K562 (cell line): ENCODE results near the gene ZBTB48. TPM values are rescaled to one million over a fixed set of nuclear protein-coding genes. Genes with fewer than 3 reads are reported as not detected.

ENCODE experiments used
- ATAC-seq: fragments of 200-7000 bp; cut with Tn5 transposase; 3 replicates; pipeline ENCODE4 v1.9.1; 2020; ENCODE audit warnings: moderate library complexity
- BruUV-seq: library from RNA; stranded (reverse); fragments of 400-500 nt; replicated peaks from 2 replicates; lab custom pipeline; 2021; lab: Mats Ljungman, UMichigan
- CTCF ChIA-PET: fragments of 300-600 bp; formaldehyde crosslinking; extraction: SDS; loops from one replicate; lab custom pipeline; 2021; ENCODE audit warnings: low intra/inter-chr PET ratio; lab: Yijun Ruan, JAX
- POLR2A ChIA-PET: fragments of 300-600, 350-650 bp; sonication (Branson Sonifier 250); formaldehyde crosslinking; extraction: SDS; loops from one replicate; lab custom pipeline; 2021; ENCODE audit warnings: antibody characterized with exemption, inconsistent platforms; lab: Yijun Ruan, JAX
- DNase-seq, 4 experiments: peaks; one replicate each; pipeline versions ENCODE4 v3.0.0 to v3.0.0-alpha.2; 2011 to 2018; ENCODE audit warnings: low spot score in 3 of 4, mixed read lengths in 3 of 4; ENCODE audit errors: extremely low read depth in 1 of 4
- FAIRE-seq: peaks from 2 replicates; lab custom pipeline; 2011; peaks lifted over from hg19 to GRCh38; lab: Jason Lieb, UNC
- H2AFZ ChIP-seq: 2 replicates; pipeline ENCODE4 v1.6.0; 2011; ENCODE audit warnings: low read depth, low read length, control low read depth, inconsistent platforms
- H3K27ac ChIP-seq: fragments of 200-600 bp; 3 replicates; pipeline ENCODE4 v1.8.0; 2011; ENCODE audit warnings: low read depth, mild to moderate bottlenecking, control low read depth, inconsistent platforms, low read length, moderate library complexity, mixed read lengths; ENCODE audit errors: extremely low read depth
- H3K27me3 ChIP-seq, 2 experiments: fragments of 300-600 bp in 1 of 2; 2 replicates in 1 of 2; 3 replicates in 1 of 2; pipeline versions ENCODE4 v1.6.0 to v1.8.0; 2011; ENCODE audit warnings: inconsistent platforms in 2 of 2, low read length in 2 of 2, mild to moderate bottlenecking in 1 of 2, mixed read lengths in 1 of 2, moderate library complexity in 1 of 2; ENCODE audit not compliant: control insufficient read depth in 2 of 2, insufficient read depth in 2 of 2
- H3K36me3 ChIP-seq: fragments of 300-600 bp; 3 replicates; pipeline ENCODE4 v1.8.0; 2011; ENCODE audit warnings: mild to moderate bottlenecking, low read length, inconsistent platforms; ENCODE audit not compliant: control insufficient read depth, insufficient read depth
- H3K4me1 ChIP-seq, 2 experiments: fragments of 200-600 bp in 1 of 2; replicated peaks in 1 of 2; 2 replicates in 1 of 2; 3 replicates in 1 of 2; pipeline versions ENCODE4 v1.5.1 to v1.8.0; 2011; ENCODE audit warnings: inconsistent platforms in 2 of 2, low read length in 2 of 2, mild to moderate bottlenecking in 1 of 2, mixed read lengths in 1 of 2, moderate library complexity in 1 of 2; ENCODE audit not compliant: control insufficient read depth in 2 of 2, insufficient read depth in 2 of 2
- H3K4me2 ChIP-seq: 2 replicates; pipeline ENCODE4 v1.6.1; 2011; ENCODE audit warnings: low read length, control low read depth, inconsistent platforms, mixed read lengths; ENCODE audit not compliant: insufficient read depth
- H3K4me3 ChIP-seq: fragments of 200-600 bp; sonication (generic), shearing (Covaris generic); 2 replicates; pipeline ENCODE4 v1.5.1; 2016; ENCODE audit warnings: control low read depth, inconsistent platforms
- H3K79me2 ChIP-seq: fragments of 200-600 bp; 3 replicates; pipeline ENCODE4 v1.8.0; 2011; ENCODE audit warnings: low read length, inconsistent platforms; ENCODE audit not compliant: control insufficient read depth, insufficient read depth
- H3K9ac ChIP-seq, 2 experiments: 2 replicates each; pipeline versions ENCODE4 v1.6.0 to v1.6.1; 2011; ENCODE audit warnings: low read depth in 2 of 2, low read length in 2 of 2, control low read depth in 1 of 2, inconsistent platforms in 1 of 2, mild to moderate bottlenecking in 1 of 2, mixed read lengths in 1 of 2; ENCODE audit not compliant: insufficient read depth in 1 of 2
- H3K9me1 ChIP-seq: one replicate; pipeline ENCODE4 v1.6.0; 2011; ENCODE audit warnings: inconsistent platforms, mild to moderate bottlenecking, low read length, moderate library complexity; ENCODE audit not compliant: control insufficient read depth, insufficient read depth
- H3K9me3 ChIP-seq: replicated peaks from 2 replicates; pipeline ENCODE4 v1.5.1; 2011; ENCODE audit warnings: low read depth, low read length, inconsistent platforms; ENCODE audit not compliant: control insufficient read depth, insufficient read depth
- H4K20me1 ChIP-seq: replicated peaks from 2 replicates; pipeline ENCODE4 v1.6.1; 2011; ENCODE audit warnings: low read length, inconsistent platforms, mixed read lengths; ENCODE audit not compliant: control insufficient read depth, insufficient read depth
- ATF7 ChIP-seq: fragments of 450-650 bp; IDR thresholded peaks from 2 replicates; pipeline ENCODE4 v1.7.1; 2014; ENCODE audit warnings: mild to moderate bottlenecking, moderate library complexity
- CBFA2T2 ChIP-seq: fragments of 450-650 bp; conservative IDR thresholded peaks from 2 replicates; pipeline ENCODE4 v1.6.1; 2017; ENCODE audit warnings: mild to moderate bottlenecking
- CBFA2T3 ChIP-seq: fragments of 450-650 bp; IDR thresholded peaks from 2 replicates; pipeline ENCODE4 v1.6.1; 2017
- DDX20 ChIP-seq: fragments of 450-650 bp; IDR thresholded peaks from 2 replicates; pipeline ENCODE4 v1.6.1; 2016; ENCODE audit warnings: missing genetic modification characterization, low read depth, mild to moderate bottlenecking, missing compliant biosample characterization, moderate library complexity
- DPF2 ChIP-seq: fragments of 450-650 bp; IDR thresholded peaks from 2 replicates; pipeline ENCODE4 v1.6.1; 2016
- FOS ChIP-seq: IDR thresholded peaks from 3 replicates; pipeline ENCODE4 v1.6.1; 2011; ENCODE audit not compliant: insufficient read length; ENCODE audit errors: extremely low read depth
- HMG20B ChIP-seq: fragments of 250-450 bp; sonication (Bioruptor Pico); IDR thresholded peaks from 2 replicates; pipeline ENCODE4 v1.5.0; 2021; ENCODE audit warnings: mild to moderate bottlenecking
- JUNB ChIP-seq: fragments of 450-650 bp; formaldehyde crosslinking; conservative IDR thresholded peaks from 2 replicates; pipeline ENCODE4 v1.4.0; 2020; ENCODE audit warnings: mild to moderate bottlenecking
- KLF16 ChIP-seq: IDR thresholded peaks from 2 replicates; pipeline ENCODE4 v1.6.1; 2016; ENCODE audit warnings: antibody characterized with exemption
- MAFG ChIP-seq: fragments of 450-650 bp; conservative IDR thresholded peaks from 2 replicates; pipeline ENCODE4 v1.6.1; 2016; ENCODE audit warnings: missing genetic modification characterization, missing compliant biosample characterization
- MAFK ChIP-seq: IDR thresholded peaks from 2 replicates; pipeline ENCODE4 v1.6.1; 2011; ENCODE audit warnings: low read length, improper control_type of control experiment
- MYBL2 ChIP-seq, 2 experiments: fragments of 450-650 bp in 1 of 2; sonication (generic) in 1 of 2; formaldehyde crosslinking in 1 of 2; IDR thresholded peaks; 2 replicates each; pipeline versions ENCODE4 v1.6.1 to v1.8.1; 2017 to 2022; ENCODE audit warnings: borderline replicate concordance in 1 of 2, inconsistent platforms in 1 of 2, low read depth in 1 of 2, mild to moderate bottlenecking in 1 of 2, missing genetic modification reagents in 1 of 2, moderate library complexity in 1 of 2
- NFIX ChIP-seq: fragments of 250-450 bp; sonication (Bioruptor Pico); IDR thresholded peaks from 2 replicates; pipeline ENCODE4 v1.4.0; 2020; ENCODE audit warnings: low read depth, mild to moderate bottlenecking, moderate library complexity
- ZNF146 ChIP-seq: IDR thresholded peaks from one replicate; pipeline ENCODE4 v1.6.1; 2018; ENCODE audit warnings: missing compliant biosample characterization; ENCODE audit not compliant: unreplicated experiment
- ZNF23 ChIP-seq: fragments of 250-450 bp; sonication (Bioruptor Pico); IDR thresholded peaks from 2 replicates; pipeline ENCODE4 v1.4.0; 2020; ENCODE audit warnings: mild to moderate bottlenecking
- WGBS: fragments of 100-300 bp; shearing (Covaris generic); methylation state at CpG from one replicate; pipeline ENCODE4 v1.1.6; 2016; ENCODE audit warnings: low coverage, mixed read lengths; ENCODE audit not compliant: insufficient coverage; ENCODE audit errors: missing lambda C conversion rate; 5-methylcytosine and 5-hydroxymethylcytosine counted together
- in situ Hi-C: fragments of 300-500 bp; cut with MboI; formaldehyde crosslinking; loops from 4 replicates; pipeline ENCODE4 v1.15.0; 2018; ENCODE audit warnings: inconsistent platforms, mixed read lengths
- intact Hi-C: fragments of 100-400 bp; cut with micrococcal nuclease; formaldehyde crosslinking; loops from 2 replicates; pipeline ENCODE4 v1.14.2; 2022
- polyA plus RNA-seq, 8 experiments: library from polyadenylated mRNA; depleted of rRNA in 4 of 8; stranded (reverse) in 5 of 8; unstranded in 3 of 8; fragments of >200 nt; fragmentation: Nextera tagmentation in 2 of 8; fragmentation: Illumina TruSeq in 1 of 8; extraction: Ambion mirVana in 2 of 8; extraction: Trizol in 1 of 8; gene quantifications; 2 replicates each; pipeline versions ENCODE4 v1.2.1 to v1.2.3, GENCODE V29; 2011 to 2014; ENCODE audit warnings: inconsistent platforms in 1 of 8, missing spikeins in 1 of 8
- total RNA-seq, 7 experiments: library from RNA; depleted of rRNA in 6 of 7; stranded (reverse); fragments of >200 nt in 6 of 7; fragmentation: Illumina TruSeq in 2 of 7; extraction: Trizol in 2 of 7; gene quantifications; 2 replicates each; pipeline versions ENCODE4 v1.2.1 to v1.2.3, GENCODE V29; 2011 to 2021; ENCODE audit warnings: low replicate concordance in 1 of 7
- TF ChIP-seq, protein P1 (sequence below): fragments of 450-650 bp; formaldehyde crosslinking; conservative IDR thresholded peaks from 2 replicates; pipeline ENCODE4 v1.4.0; 2022; ENCODE audit warnings: mild to moderate bottlenecking, missing genetic modification characterization
- TF ChIP-seq, protein P2 (sequence below): fragments of 200-800 bp; sonication (Bioruptor generic); IDR thresholded peaks from 2 replicates; pipeline ENCODE4 v1.6.1; 2017; ENCODE audit warnings: missing genetic modification characterization, missing compliant biosample characterization
- TF ChIP-seq, protein P3 (sequence below): fragments of 450-650 bp; IDR thresholded peaks from one replicate; pipeline ENCODE4 v1.6.1; 2018; ENCODE audit warnings: mild to moderate bottlenecking, moderate library complexity; ENCODE audit not compliant: partially characterized antibody

The ZBTB48 gene
- total and polyA plus RNA-seq, 9 of the 15 experiments (the other 6 are each of a cell fraction or from before 2014, with no cell fraction given), result 1.9 to 66.9 (median 29.5) TPM

DNA sequence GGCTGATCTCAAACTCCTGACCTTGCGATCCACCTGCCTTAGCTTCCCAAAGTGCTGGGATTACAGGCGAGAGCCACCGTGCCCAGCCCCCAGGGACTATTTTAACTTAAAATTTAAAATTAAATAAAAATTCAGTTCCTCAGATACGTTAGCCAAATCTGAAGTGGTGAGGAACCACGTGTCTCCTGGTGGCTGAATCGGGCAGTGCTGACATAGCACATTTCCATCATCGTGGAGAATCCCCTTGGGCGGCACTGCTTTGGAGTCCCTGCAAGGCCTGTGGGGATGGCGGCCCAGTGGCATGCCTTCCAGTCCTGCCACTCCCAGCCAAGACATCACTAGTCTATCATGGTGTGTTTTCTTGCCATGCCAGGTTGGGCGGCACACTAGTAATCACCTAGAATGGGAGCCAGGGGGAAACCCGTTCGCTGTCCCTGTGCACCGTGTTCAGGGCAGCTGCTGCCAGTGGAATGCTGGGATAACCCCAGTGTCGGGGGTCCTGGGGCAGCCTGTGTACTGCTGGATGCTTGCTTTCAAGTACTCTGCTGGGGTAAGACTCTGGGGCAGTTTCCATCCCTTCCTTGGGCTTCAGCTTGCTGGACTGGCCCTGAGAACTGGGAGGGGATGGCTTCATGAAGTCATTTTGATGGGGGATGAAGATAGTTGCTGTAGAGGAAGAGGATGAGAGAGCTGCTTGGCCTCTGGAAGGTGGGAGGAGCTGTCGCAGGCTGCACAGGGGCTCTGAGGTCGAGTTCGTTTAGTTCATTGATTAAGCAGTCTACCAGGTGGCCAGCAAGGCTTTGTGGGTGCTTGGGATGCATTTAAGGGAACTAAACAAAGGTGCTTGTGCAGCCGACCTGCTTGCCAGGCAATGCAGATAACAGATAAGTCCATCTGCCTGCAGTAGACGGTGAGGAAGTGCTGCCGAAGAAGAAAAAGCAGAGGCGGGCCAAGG, 4.6 kb downstream of the ZBTB48 start:
- peaks cover 33% of the 10 kb centered on the region for H4K20me1 ChIP-seq
- H3K4me3 ChIP-seq, result no peak overlapping the region
- H3K9ac ChIP-seq, result peak overlapping the region in 1 of 2 experiments; percentile 11; a peak in 2 of 4 replicates
- peaks cover 45% of the 10 kb centered on the region for H3K79me2 ChIP-seq
- POLR2A ChIA-PET, result interaction anchor here (1.1 to 13.4 kb wide), 2 partner anchors 9 to 16 kb away, joined by 5 to 221 read pairs; partner anchors contain the start of gene KLHL21
- peaks cover 37 to 80% of the 10 kb centered on the region in 2 experiments for H3K4me1 ChIP-seq
- H3K4me2 ChIP-seq, result peak overlapping the region; percentile 48
- ATAC-seq (no peak), FAIRE-seq (peak; percentile 79), DNase-seq (peak in 1 of 4 experiments; percentile 56)
- intact Hi-C loops (no loop called here), in situ Hi-C loops (no loop called here)
- H3K27me3 ChIP-seq, result no peaks in the 10 kb centered on the region
- H3K36me3 ChIP-seq, result peaks cover 59% of the 10 kb centered on the region; the same call in 2 of the 3 replicates
- H3K9me1 ChIP-seq, result peaks cover 19% of the 10 kb centered on the region
- no peaks in the 10 kb centered on the region for H3K9me3 ChIP-seq
- H2AFZ ChIP-seq, result no peak overlapping the region
- CTCF ChIA-PET, result no interaction called here
- 54% methylated on average over 21 of the region's 21 CpGs for WGBS
- peak overlapping the region; percentile 13; the same call in 1 of the 3 replicates for H3K27ac ChIP-seq
- BruUV-seq, result no TSS peak
- no peak for TF ChIP-seq NFIX (CRISPR knock-in tag)
- no peak for TF ChIP-seq JUNB
- peak; percentile 90 for TF ChIP-seq MAFG (tag)
- TF ChIP-seq, protein P1, sequence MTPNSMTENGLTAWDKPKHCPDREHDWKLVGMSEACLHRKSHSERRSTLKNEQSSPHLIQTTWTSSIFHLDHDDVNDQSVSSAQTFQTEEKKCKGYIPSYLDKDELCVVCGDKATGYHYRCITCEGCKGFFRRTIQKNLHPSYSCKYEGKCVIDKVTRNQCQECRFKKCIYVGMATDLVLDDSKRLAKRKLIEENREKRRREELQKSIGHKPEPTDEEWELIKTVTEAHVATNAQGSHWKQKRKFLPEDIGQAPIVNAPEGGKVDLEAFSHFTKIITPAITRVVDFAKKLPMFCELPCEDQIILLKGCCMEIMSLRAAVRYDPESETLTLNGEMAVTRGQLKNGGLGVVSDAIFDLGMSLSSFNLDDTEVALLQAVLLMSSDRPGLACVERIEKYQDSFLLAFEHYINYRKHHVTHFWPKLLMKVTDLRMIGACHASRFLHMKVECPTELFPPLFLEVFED (CRISPR knock-in tag), result no peak
- TF ChIP-seq HMG20B, result no peak
- peak; percentile 39; the same call in 1 of the 2 replicates for TF ChIP-seq ATF7
- TF ChIP-seq ZNF23, result no peak
- TF ChIP-seq, protein P2, sequence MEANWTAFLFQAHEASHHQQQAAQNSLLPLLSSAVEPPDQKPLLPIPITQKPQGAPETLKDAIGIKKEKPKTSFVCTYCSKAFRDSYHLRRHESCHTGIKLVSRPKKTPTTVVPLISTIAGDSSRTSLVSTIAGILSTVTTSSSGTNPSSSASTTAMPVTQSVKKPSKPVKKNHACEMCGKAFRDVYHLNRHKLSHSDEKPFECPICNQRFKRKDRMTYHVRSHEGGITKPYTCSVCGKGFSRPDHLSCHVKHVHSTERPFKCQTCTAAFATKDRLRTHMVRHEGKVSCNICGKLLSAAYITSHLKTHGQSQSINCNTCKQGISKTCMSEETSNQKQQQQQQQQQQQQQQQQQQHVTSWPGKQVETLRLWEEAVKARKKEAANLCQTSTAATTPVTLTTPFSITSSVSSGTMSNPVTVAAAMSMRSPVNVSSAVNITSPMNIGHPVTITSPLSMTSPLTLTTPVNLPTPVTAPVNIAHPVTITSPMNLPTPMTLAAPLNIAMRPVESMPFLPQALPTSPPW, result no peak
- TF ChIP-seq MAFK, result peak; percentile 90
- peak; percentile 39; the same call in 1 of the 2 replicates for TF ChIP-seq KLF16
- no peak for TF ChIP-seq MYBL2 (IDR thresholded peaks at IDR 0.05; ENCODE audit: low read depth)
- TF ChIP-seq MYBL2 (CRISPR knock-in tag; IDR thresholded peaks at IDR 0.05; ENCODE audit: borderline replicate concordance), result no peak
- TF ChIP-seq CBFA2T2, result 0 out of 2 replicates have a peak, but pooled peaks have one; percentile 30
- no peak for TF ChIP-seq ZNF146 (CRISPR knock-in tag)
- TF ChIP-seq FOS, result no peak
- TF ChIP-seq CBFA2T3, result peak; percentile 57
- peak; percentile 36; the same call in 1 of the 2 replicates for TF ChIP-seq DPF2
- TF ChIP-seq, protein P3, sequence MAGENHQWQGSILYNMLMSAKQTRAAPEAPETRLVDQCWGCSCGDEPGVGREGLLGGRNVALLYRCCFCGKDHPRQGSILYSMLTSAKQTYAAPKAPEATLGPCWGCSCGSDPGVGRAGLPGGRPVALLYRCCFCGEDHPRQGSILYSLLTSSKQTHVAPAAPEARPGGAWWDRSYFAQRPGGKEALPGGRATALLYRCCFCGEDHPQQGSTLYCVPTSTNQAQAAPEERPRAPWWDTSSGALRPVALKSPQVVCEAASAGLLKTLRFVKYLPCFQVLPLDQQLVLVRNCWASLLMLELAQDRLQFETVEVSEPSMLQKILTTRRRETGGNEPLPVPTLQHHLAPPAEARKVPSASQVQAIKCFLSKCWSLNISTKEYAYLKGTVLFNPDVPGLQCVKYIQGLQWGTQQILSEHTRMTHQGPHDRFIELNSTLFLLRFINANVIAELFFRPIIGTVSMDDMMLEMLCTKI, result no peak
- no peak for TF ChIP-seq DDX20 (tag)
